ENCODE measurements around the gene ZSCAN22.

Gene ZSCAN22

DNA sequence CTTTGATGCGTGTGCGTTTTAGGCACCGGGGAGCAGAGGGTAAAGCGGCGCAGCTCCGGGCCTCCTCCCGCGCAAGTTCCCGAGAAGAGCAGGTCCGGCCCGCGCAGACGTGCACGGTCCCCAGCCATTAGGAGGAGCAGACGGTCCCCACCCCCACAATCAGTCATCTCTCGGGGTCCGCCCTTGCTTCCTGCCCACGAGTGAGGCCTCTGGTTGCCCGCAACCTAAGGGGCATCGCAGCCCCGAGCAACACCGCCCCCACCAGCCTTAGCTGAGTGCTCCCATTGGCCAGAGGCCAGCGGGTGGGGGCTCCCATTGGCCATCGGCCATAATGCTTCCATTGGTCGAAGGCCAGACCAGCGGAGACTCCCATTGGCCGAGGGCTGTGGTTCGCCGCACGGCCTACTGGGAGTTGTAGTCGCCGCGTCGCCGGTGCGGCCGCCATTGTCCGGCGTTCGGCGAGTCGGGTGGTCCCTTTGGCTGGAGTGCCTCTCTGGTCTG is 48.2 kb upstream of the ZSCAN22 start, which contains the start of gene ZNF8:
Gene ZNF8, plus strand, starts transcription at position 415 of the 501 bp plus-strand sequence. CDS start 127 bp downstream, outside the sequence.
- H3K9me2 ChIP-seq (replicated peaks; ENCODE audit: insufficient read depth, low read length), result no peaks in the 10 kb centered on the region
- H3K4me2 ChIP-seq (ENCODE audit: low read depth, low read length), result peak within 1 kb of the TSS; percentile 66
- peak; percentile 94 for DNase-seq
- TF ChIP-seq EZH2phosphoT487 (IDR thresholded peaks at IDR 0.05; ENCODE audit: low read length) (no peak), EZH2 (optimal IDR thresholded peaks at IDR 0.05; ENCODE audit: low read depth, low read length) (no peak)
- TF ChIP-seq, protein P1, sequence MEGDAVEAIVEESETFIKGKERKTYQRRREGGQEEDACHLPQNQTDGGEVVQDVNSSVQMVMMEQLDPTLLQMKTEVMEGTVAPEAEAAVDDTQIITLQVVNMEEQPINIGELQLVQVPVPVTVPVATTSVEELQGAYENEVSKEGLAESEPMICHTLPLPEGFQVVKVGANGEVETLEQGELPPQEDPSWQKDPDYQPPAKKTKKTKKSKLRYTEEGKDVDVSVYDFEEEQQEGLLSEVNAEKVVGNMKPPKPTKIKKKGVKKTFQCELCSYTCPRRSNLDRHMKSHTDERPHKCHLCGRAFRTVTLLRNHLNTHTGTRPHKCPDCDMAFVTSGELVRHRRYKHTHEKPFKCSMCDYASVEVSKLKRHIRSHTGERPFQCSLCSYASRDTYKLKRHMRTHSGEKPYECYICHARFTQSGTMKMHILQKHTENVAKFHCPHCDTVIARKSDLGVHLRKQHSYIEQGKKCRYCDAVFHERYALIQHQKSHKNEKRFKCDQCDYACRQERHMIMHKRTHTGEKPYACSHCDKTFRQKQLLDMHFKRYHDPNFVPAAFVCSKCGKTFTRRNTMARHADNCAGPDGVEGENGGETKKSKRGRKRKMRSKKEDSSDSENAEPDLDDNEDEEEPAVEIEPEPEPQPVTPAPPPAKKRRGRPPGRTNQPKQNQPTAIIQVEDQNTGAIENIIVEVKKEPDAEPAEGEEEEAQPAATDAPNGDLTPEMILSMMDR (IDR thresholded peaks at IDR 0.05; ENCODE audit: low read length), result no peak
- H2AFZ ChIP-seq (ENCODE audit: low read length), result peak within 1 kb of the TSS; percentile 95
- H3K79me2 ChIP-seq (ENCODE audit: low read length), result no peaks in the 10 kb centered on the region
- H3K27me3 ChIP-seq (replicated peaks; ENCODE audit: insufficient read depth, low read length), result no peaks in the 10 kb centered on the region
- 0 out of 2 replicates have a peak, but pooled peaks cover 4% of the 10 kb centered on the region for H3F3A ChIP-seq (ENCODE audit: insufficient read depth, low read length)
- no peaks in the 10 kb centered on the region for H3K4me1 ChIP-seq (ENCODE audit: low read length)
- H3K27ac ChIP-seq (ENCODE audit: low read length), result peak within 1 kb of the TSS; percentile 22; the same call in 1 of the 2 replicates
- peak within 1 kb of the TSS; percentile 86 for H3K4me3 ChIP-seq (ENCODE audit: low read length)
- no peaks in the 10 kb centered on the region for H3K9me3 ChIP-seq (replicated peaks; ENCODE audit: insufficient read depth, low read length)
- H4K20me1 ChIP-seq (ENCODE audit: insufficient read depth, low read length), result no peaks in the 10 kb centered on the region
- peak within 1 kb of the TSS; percentile 48; the same call in 1 of the 2 replicates for H3K9ac ChIP-seq (ENCODE audit: low read length)
- no peaks in the 10 kb centered on the region for H3K36me3 ChIP-seq (replicated peaks; ENCODE audit: insufficient read depth, low read length)

DNA sequence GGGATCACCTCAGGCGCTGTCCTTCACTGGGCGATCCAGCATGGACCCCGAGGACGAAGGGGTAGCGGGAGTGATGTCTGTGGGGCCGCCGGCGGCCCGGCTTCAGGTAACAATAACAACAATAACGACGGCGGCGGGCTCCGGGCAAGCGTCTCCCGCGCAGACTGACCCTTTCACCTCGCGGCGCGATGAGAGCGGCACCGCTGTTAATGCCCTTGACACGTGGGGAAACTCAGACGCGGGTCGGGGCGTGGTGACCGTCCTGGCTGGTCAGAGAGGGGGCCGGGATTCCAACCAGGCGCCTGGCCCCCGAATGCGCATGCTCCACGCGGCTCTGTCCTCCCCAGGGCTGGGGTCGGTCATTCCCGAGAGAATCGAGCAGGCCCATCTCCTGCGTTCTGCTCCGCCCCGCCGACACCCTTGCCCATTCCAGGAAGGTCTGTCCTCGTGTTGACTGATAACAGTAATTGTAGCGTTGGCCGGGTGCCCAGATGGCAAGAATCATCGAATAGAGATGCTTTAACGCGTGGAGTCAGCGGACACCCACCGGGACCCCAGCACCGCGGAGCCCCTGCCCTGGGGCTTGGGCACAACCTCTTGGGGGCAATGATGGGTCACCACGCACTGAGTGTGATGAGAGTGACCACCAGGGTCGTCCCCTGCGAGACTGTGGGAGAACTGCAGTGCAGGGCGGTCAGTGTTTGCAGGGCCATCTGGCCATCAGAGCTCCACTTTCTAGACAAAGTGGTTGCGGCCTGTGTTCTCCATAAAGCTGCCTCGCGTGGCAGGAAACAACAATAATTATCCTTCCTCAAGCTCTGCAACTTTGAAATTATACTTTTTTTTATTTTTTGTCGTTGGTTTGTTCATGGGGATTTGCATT is 47.5 kb upstream of the ZSCAN22 start:
- Histone ChIP-seq H3K36me3 (replicated peaks; ENCODE audit: insufficient read depth, low read length) (no peaks in the 10 kb centered on the region), H3K4me2 (ENCODE audit: low read depth, low read length) (peak overlapping the region; percentile 66), H3K27ac (ENCODE audit: low read length) (no peak overlapping the region)

DNA sequence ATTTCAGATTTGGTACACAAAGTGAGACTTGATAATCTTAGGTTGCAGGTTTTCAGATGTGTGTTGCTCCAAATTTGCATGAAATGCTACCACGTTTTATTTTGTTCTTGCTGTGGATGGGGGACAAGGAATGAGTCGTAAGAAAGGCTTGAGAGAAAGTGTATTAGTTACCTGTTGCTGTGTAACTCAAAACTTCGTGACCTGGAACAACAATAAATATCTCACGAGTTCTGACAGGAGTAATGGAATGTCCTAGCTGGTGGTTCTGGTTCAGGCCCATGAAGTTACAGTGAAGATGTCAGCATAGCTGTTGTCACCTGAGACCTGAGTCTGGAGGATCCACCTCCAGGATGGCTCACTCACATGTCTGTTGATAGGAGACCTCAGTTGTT is 46.9 kb upstream of the ZSCAN22 start:
- no peaks in the 10 kb centered on the region for H3K36me3 ChIP-seq (replicated peaks; ENCODE audit: insufficient read depth, low read length)
- TF ChIP-seq, protein P1 (IDR thresholded peaks at IDR 0.05; ENCODE audit: low read length), result no peak
- TF ChIP-seq EZH2 (optimal IDR thresholded peaks at IDR 0.05; ENCODE audit: low read depth, low read length) (no peak), EZH2phosphoT487 (IDR thresholded peaks at IDR 0.05; ENCODE audit: low read length) (no peak)
- H3K27ac ChIP-seq (ENCODE audit: low read length), result no peak overlapping the region
- H3K9me3 ChIP-seq (replicated peaks; ENCODE audit: insufficient read depth, low read length), result no peaks in the 10 kb centered on the region
- H4K20me1 ChIP-seq (ENCODE audit: insufficient read depth, low read length), result no peaks in the 10 kb centered on the region
- H3K27me3 ChIP-seq (replicated peaks; ENCODE audit: insufficient read depth, low read length), result no peaks in the 10 kb centered on the region
- no peaks in the 10 kb centered on the region for H3K4me1 ChIP-seq (ENCODE audit: low read length)
- H3K9me2 ChIP-seq (replicated peaks; ENCODE audit: insufficient read depth, low read length), result no peaks in the 10 kb centered on the region
- H3K4me2 ChIP-seq (ENCODE audit: low read depth, low read length), result no peak overlapping the region
- no peak overlapping the region for H2AFZ ChIP-seq (ENCODE audit: low read length)
- no peak for DNase-seq
- no peak overlapping the region for H3K9ac ChIP-seq (ENCODE audit: low read length)
- no peaks in the 10 kb centered on the region for H3K79me2 ChIP-seq (ENCODE audit: low read length)
- H3F3A ChIP-seq (ENCODE audit: insufficient read depth, low read length), result 0 out of 2 replicates have a peak, but pooled peaks cover 4% of the 10 kb centered on the region
- H3K4me3 ChIP-seq (ENCODE audit: low read length), result no peak overlapping the region

More for the DNA sequence above, 47.5 kb upstream of the ZSCAN22 start:
- 0 out of 2 replicates have a peak, but pooled peaks cover 4% of the 10 kb centered on the region for H3F3A ChIP-seq (ENCODE audit: insufficient read depth, low read length)
- H3K9me2 ChIP-seq (replicated peaks; ENCODE audit: insufficient read depth, low read length), result no peaks in the 10 kb centered on the region
- H3K4me1 ChIP-seq (ENCODE audit: low read length), result no peaks in the 10 kb centered on the region
- H3K4me3 ChIP-seq (ENCODE audit: low read length), result peak overlapping the region; percentile 86
- no peaks in the 10 kb centered on the region for H4K20me1 ChIP-seq (ENCODE audit: insufficient read depth, low read length)
- H3K27me3 ChIP-seq (replicated peaks; ENCODE audit: insufficient read depth, low read length), result no peaks in the 10 kb centered on the region
- H3K79me2 ChIP-seq (ENCODE audit: low read length), result no peaks in the 10 kb centered on the region
- peak overlapping the region; percentile 48; the same call in 1 of the 2 replicates for H3K9ac ChIP-seq (ENCODE audit: low read length)
- TF ChIP-seq EZH2 (optimal IDR thresholded peaks at IDR 0.05; ENCODE audit: low read depth, low read length), result no peak
- TF ChIP-seq, protein P1 (IDR thresholded peaks at IDR 0.05; ENCODE audit: low read length), result no peak
- TF ChIP-seq EZH2phosphoT487 (IDR thresholded peaks at IDR 0.05; ENCODE audit: low read length), result no peak
- no peaks in the 10 kb centered on the region for H3K9me3 ChIP-seq (replicated peaks; ENCODE audit: insufficient read depth, low read length)
- no peak for DNase-seq
- H2AFZ ChIP-seq (ENCODE audit: low read length), result peak overlapping the region; percentile 95
